K562 (cell line): ENCODE data around the gene TREH. TPM values are rescaled to one million over a fixed set of nuclear protein-coding genes. Genes with fewer than 3 reads are reported as not detected.
A peak's percentile ranks its signal among the peaks of the same experiment; 100 is the strongest.

Source experiments
- ATAC-seq: fragments of 200-7000 bp; cut with Tn5 transposase; 3 replicates; pipeline ENCODE4 v1.9.1; 2020; ENCODE audit warnings: moderate library complexity
- BruUV-seq: library from RNA; stranded (reverse); fragments of 400-500 nt; replicated peaks from 2 replicates; lab custom pipeline; 2021; lab: Mats Ljungman, UMichigan
- CTCF ChIA-PET: fragments of 300-600 bp; formaldehyde crosslinking; extraction: SDS; loops from one replicate; lab custom pipeline; 2021; ENCODE audit warnings: low intra/inter-chr PET ratio; lab: Yijun Ruan, JAX
- POLR2A ChIA-PET: fragments of 300-600, 350-650 bp; sonication (Branson Sonifier 250); formaldehyde crosslinking; extraction: SDS; loops from one replicate; lab custom pipeline; 2021; ENCODE audit warnings: antibody characterized with exemption, inconsistent platforms; lab: Yijun Ruan, JAX
- DNase-seq, 4 experiments: peaks; one replicate each; pipeline versions ENCODE4 v3.0.0 to v3.0.0-alpha.2; 2011 to 2018; ENCODE audit warnings: low spot score in 3 of 4, mixed read lengths in 3 of 4; ENCODE audit errors: extremely low read depth in 1 of 4
- FAIRE-seq: peaks from 2 replicates; lab custom pipeline; 2011; peaks lifted over from hg19 to GRCh38; lab: Jason Lieb, UNC
- H2AFZ ChIP-seq: 2 replicates; pipeline ENCODE4 v1.6.0; 2011; ENCODE audit warnings: low read depth, low read length, control low read depth, inconsistent platforms
- H3K27ac ChIP-seq: fragments of 200-600 bp; 3 replicates; pipeline ENCODE4 v1.8.0; 2011; ENCODE audit warnings: low read depth, mild to moderate bottlenecking, control low read depth, inconsistent platforms, low read length, moderate library complexity, mixed read lengths; ENCODE audit errors: extremely low read depth
- H3K27me3 ChIP-seq, 2 experiments: fragments of 300-600 bp in 1 of 2; 2 replicates in 1 of 2; 3 replicates in 1 of 2; pipeline versions ENCODE4 v1.6.0 to v1.8.0; 2011; ENCODE audit warnings: inconsistent platforms in 2 of 2, low read length in 2 of 2, mild to moderate bottlenecking in 1 of 2, mixed read lengths in 1 of 2, moderate library complexity in 1 of 2; ENCODE audit not compliant: control insufficient read depth in 2 of 2, insufficient read depth in 2 of 2
- H3K36me3 ChIP-seq: fragments of 300-600 bp; 3 replicates; pipeline ENCODE4 v1.8.0; 2011; ENCODE audit warnings: mild to moderate bottlenecking, low read length, inconsistent platforms; ENCODE audit not compliant: control insufficient read depth, insufficient read depth
- H3K4me1 ChIP-seq, 2 experiments: fragments of 200-600 bp in 1 of 2; replicated peaks in 1 of 2; 2 replicates in 1 of 2; 3 replicates in 1 of 2; pipeline versions ENCODE4 v1.5.1 to v1.8.0; 2011; ENCODE audit warnings: inconsistent platforms in 2 of 2, low read length in 2 of 2, mild to moderate bottlenecking in 1 of 2, mixed read lengths in 1 of 2, moderate library complexity in 1 of 2; ENCODE audit not compliant: control insufficient read depth in 2 of 2, insufficient read depth in 2 of 2
- H3K4me2 ChIP-seq: 2 replicates; pipeline ENCODE4 v1.6.1; 2011; ENCODE audit warnings: low read length, control low read depth, inconsistent platforms, mixed read lengths; ENCODE audit not compliant: insufficient read depth
- H3K4me3 ChIP-seq: fragments of 200-600 bp; sonication (generic), shearing (Covaris generic); 2 replicates; pipeline ENCODE4 v1.5.1; 2016; ENCODE audit warnings: control low read depth, inconsistent platforms
- H3K79me2 ChIP-seq: fragments of 200-600 bp; 3 replicates; pipeline ENCODE4 v1.8.0; 2011; ENCODE audit warnings: low read length, inconsistent platforms; ENCODE audit not compliant: control insufficient read depth, insufficient read depth
- H3K9ac ChIP-seq, 2 experiments: 2 replicates each; pipeline versions ENCODE4 v1.6.0 to v1.6.1; 2011; ENCODE audit warnings: low read depth in 2 of 2, low read length in 2 of 2, control low read depth in 1 of 2, inconsistent platforms in 1 of 2, mild to moderate bottlenecking in 1 of 2, mixed read lengths in 1 of 2; ENCODE audit not compliant: insufficient read depth in 1 of 2
- H3K9me1 ChIP-seq: one replicate; pipeline ENCODE4 v1.6.0; 2011; ENCODE audit warnings: inconsistent platforms, mild to moderate bottlenecking, low read length, moderate library complexity; ENCODE audit not compliant: control insufficient read depth, insufficient read depth
- H3K9me3 ChIP-seq: replicated peaks from 2 replicates; pipeline ENCODE4 v1.5.1; 2011; ENCODE audit warnings: low read depth, low read length, inconsistent platforms; ENCODE audit not compliant: control insufficient read depth, insufficient read depth
- H4K20me1 ChIP-seq: replicated peaks from 2 replicates; pipeline ENCODE4 v1.6.1; 2011; ENCODE audit warnings: low read length, inconsistent platforms, mixed read lengths; ENCODE audit not compliant: control insufficient read depth, insufficient read depth
- DACH1 ChIP-seq: fragments of 450-650 bp; IDR thresholded peaks from 2 replicates; pipeline ENCODE4 v1.6.1; 2018; ENCODE audit not compliant: partially characterized antibody
- GATAD2A ChIP-seq: fragments of 450-650 bp; IDR thresholded peaks from 2 replicates; pipeline ENCODE4 v1.6.1; 2017
- HNRNPK ChIP-seq: fragments of 200-400 bp; formaldehyde crosslinking; IDR thresholded peaks from one replicate; pipeline ENCODE4 v1.6.1; 2018; ENCODE audit warnings: mild to moderate bottlenecking, low read depth, low read length; ENCODE audit not compliant: poor library complexity, severe bottlenecking
- NFIX ChIP-seq: fragments of 250-450 bp; sonication (Bioruptor Pico); IDR thresholded peaks from 2 replicates; pipeline ENCODE4 v1.4.0; 2020; ENCODE audit warnings: low read depth, mild to moderate bottlenecking, moderate library complexity
- RAD51 ChIP-seq: fragments of 450-650 bp; IDR thresholded peaks from 2 replicates; pipeline ENCODE4 v1.7.1; 2016; ENCODE audit warnings: low read depth, mild to moderate bottlenecking, borderline replicate concordance
- RUNX1 ChIP-seq: sonication (generic); IDR thresholded peaks from 2 replicates; pipeline ENCODE4 v1.6.1; 2016; ENCODE audit warnings: antibody characterized with exemption, low read depth
- TBL1XR1 ChIP-seq, 2 experiments: IDR thresholded peaks; 2 replicates each; pipeline ENCODE4 v1.6.1; 2012; ENCODE audit warnings: improper control_type of control experiment in 2 of 2, low read length in 2 of 2, mild to moderate bottlenecking in 1 of 2
- ZNF324 ChIP-seq: fragments of 250-450 bp; sonication (Bioruptor Pico); IDR thresholded peaks from 2 replicates; pipeline ENCODE4 v1.4.0; 2020; ENCODE audit warnings: mild to moderate bottlenecking
- WGBS: fragments of 100-300 bp; shearing (Covaris generic); methylation state at CpG from one replicate; pipeline ENCODE4 v1.1.6; 2016; ENCODE audit warnings: low coverage, mixed read lengths; ENCODE audit not compliant: insufficient coverage; ENCODE audit errors: missing lambda C conversion rate; 5-methylcytosine and 5-hydroxymethylcytosine counted together
- in situ Hi-C: fragments of 300-500 bp; cut with MboI; formaldehyde crosslinking; loops from 4 replicates; pipeline ENCODE4 v1.15.0; 2018; ENCODE audit warnings: inconsistent platforms, mixed read lengths
- intact Hi-C: fragments of 100-400 bp; cut with micrococcal nuclease; formaldehyde crosslinking; loops from 2 replicates; pipeline ENCODE4 v1.14.2; 2022
- polyA plus RNA-seq, 8 experiments: library from polyadenylated mRNA; depleted of rRNA in 4 of 8; stranded (reverse) in 5 of 8; unstranded in 3 of 8; fragments of >200 nt; fragmentation: Nextera tagmentation in 2 of 8; fragmentation: Illumina TruSeq in 1 of 8; extraction: Ambion mirVana in 2 of 8; extraction: Trizol in 1 of 8; gene quantifications; 2 replicates each; pipeline versions ENCODE4 v1.2.1 to v1.2.3, GENCODE V29; 2011 to 2014; ENCODE audit warnings: inconsistent platforms in 1 of 8, missing spikeins in 1 of 8
- total RNA-seq, 7 experiments: library from RNA; depleted of rRNA in 6 of 7; stranded (reverse); fragments of >200 nt in 6 of 7; fragmentation: Illumina TruSeq in 2 of 7; extraction: Trizol in 2 of 7; gene quantifications; 2 replicates each; pipeline versions ENCODE4 v1.2.1 to v1.2.3, GENCODE V29; 2011 to 2021; ENCODE audit warnings: low replicate concordance in 1 of 7
- TF ChIP-seq, protein P1 (sequence below): fragments of 250-450 bp; sonication (Bioruptor Pico); IDR thresholded peaks from 2 replicates; pipeline ENCODE4 v1.5.0; 2020; ENCODE audit warnings: mild to moderate bottlenecking
- TF ChIP-seq, protein P2 (sequence below), 2 experiments: fragments of 450-650 bp in 1 of 2; sonication (generic) in 1 of 2; formaldehyde crosslinking; conservative IDR thresholded peaks; 2 replicates each; pipeline versions ENCODE4 v1.4.0 to v1.8.1; 2020 to 2022; ENCODE audit warnings: mild to moderate bottlenecking in 1 of 2, missing genetic modification reagents in 1 of 2
- TF ChIP-seq, protein P3 (sequence below): fragments of 450-650 bp; formaldehyde crosslinking; IDR thresholded peaks from 2 replicates; pipeline ENCODE4 v1.4.0; 2020; ENCODE audit warnings: mild to moderate bottlenecking, mixed read lengths
- TF ChIP-seq, protein P4 (sequence below), 2 experiments: IDR thresholded peaks in 1 of 2; conservative IDR thresholded peaks in 1 of 2; 2 replicates each; pipeline ENCODE4 v1.6.1; 2016; ENCODE audit warnings: low read depth in 2 of 2, mild to moderate bottlenecking in 1 of 2, missing compliant biosample characterization in 1 of 2, missing genetic modification characterization in 1 of 2, moderate library complexity in 1 of 2
- TF ChIP-seq, protein P5 (sequence below): fragments of 450-650 bp; IDR thresholded peaks from 2 replicates; pipeline ENCODE4 v1.6.1; 2016; ENCODE audit warnings: borderline replicate concordance

The TREH gene
- total and polyA plus RNA-seq, 9 of the 15 experiments (the other 6 are each of a cell fraction or from before 2014, with no cell fraction given) = 0.09 to 0.20 (median 0.11) TPM; not detected in 6

DNA sequence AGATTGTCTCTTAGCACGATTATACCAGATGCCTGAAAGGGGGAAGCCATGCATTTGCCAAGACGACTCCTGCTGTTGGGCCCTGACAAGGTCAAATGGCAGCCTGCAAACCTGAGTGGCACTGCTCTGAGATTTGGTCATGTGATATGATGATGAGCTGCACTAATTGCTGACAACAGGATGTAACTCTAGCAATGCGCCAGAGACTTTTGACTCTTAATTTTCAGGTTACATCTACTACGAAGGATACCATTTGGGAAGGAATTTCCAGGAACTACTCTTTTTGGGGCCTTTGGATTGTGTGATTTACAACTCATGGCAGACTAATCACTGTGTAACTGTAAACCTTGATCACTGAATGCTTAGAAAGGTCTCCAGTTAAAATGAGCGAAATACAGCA lies 13.1 kb downstream of the TREH start:
- no peaks in the 10 kb centered on the region; a peak in 1 of 5 replicates for H3K27me3 ChIP-seq
- no peaks in the 10 kb centered on the region for H3K9me1 ChIP-seq
- FAIRE-seq (no peak), DNase-seq (no peak), ATAC-seq (no peak; the same call in 2 of the 3 replicates)
- no peak overlapping the region for H3K4me3 ChIP-seq
- in situ Hi-C loops = no loop called here
- H3K36me3 ChIP-seq = no peaks in the 10 kb centered on the region
- ChIA-PET POLR2A (interaction anchor here (0.6 kb wide), 1 partner anchor 264 kb away, joined by 4 read pairs; no protein-coding TSS in a partner anchor), CTCF (no interaction called here)
- BruUV-seq = no TSS peak
- intact Hi-C loops = no loop called here
- no peak overlapping the region for H3K9ac ChIP-seq
- H4K20me1 ChIP-seq = no peaks in the 10 kb centered on the region
- no peak overlapping the region for H2AFZ ChIP-seq
- WGBS = 14% methylated on average over 5 of the region's 5 CpGs
- no peak overlapping the region for H3K27ac ChIP-seq
- H3K4me1 ChIP-seq = peaks cover 2 to 9% of the 10 kb centered on the region in 2 experiments; a peak in 2 of 5 replicates
- no peak overlapping the region for H3K4me2 ChIP-seq
- H3K9me3 ChIP-seq = no peaks in the 10 kb centered on the region
- H3K79me2 ChIP-seq = no peaks in the 10 kb centered on the region
- TF ChIP-seq GATAD2A (no peak), RUNX1 (no peak), TBL1XR1 (IDR thresholded peaks at IDR 0.05; ENCODE audit: low read length in 2 of 2) (no peak), DACH1 (no peak), NFIX (CRISPR knock-in tag) (no peak), RAD51 (no peak), ZNF324 (CRISPR knock-in tag) (no peak), HNRNPK (no peak)
- TF ChIP-seq, protein P1, sequence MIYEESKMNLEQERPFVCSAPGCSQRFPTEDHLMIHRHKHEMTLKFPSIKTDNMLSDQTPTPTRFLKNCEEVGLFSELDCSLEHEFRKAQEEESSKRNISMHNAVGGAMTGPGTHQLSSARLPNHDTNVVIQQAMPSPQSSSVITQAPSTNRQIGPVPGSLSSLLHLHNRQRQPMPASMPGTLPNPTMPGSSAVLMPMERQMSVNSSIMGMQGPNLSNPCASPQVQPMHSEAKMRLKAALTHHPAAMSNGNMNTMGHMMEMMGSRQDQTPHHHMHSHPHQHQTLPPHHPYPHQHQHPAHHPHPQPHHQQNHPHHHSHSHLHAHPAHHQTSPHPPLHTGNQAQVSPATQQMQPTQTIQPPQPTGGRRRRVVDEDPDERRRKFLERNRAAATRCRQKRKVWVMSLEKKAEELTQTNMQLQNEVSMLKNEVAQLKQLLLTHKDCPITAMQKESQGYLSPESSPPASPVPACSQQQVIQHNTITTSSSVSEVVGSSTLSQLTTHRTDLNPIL = no peak
- TF ChIP-seq, protein P2, sequence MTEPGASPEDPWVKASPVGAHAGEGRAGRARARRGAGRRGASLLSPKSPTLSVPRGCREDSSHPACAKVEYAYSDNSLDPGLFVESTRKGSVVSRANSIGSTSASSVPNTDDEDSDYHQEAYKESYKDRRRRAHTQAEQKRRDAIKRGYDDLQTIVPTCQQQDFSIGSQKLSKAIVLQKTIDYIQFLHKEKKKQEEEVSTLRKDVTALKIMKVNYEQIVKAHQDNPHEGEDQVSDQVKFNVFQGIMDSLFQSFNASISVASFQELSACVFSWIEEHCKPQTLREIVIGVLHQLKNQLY (CRISPR knock-in tag; conservative IDR thresholded peaks at IDR 0.05) = no peak
- TF ChIP-seq, protein P3, sequence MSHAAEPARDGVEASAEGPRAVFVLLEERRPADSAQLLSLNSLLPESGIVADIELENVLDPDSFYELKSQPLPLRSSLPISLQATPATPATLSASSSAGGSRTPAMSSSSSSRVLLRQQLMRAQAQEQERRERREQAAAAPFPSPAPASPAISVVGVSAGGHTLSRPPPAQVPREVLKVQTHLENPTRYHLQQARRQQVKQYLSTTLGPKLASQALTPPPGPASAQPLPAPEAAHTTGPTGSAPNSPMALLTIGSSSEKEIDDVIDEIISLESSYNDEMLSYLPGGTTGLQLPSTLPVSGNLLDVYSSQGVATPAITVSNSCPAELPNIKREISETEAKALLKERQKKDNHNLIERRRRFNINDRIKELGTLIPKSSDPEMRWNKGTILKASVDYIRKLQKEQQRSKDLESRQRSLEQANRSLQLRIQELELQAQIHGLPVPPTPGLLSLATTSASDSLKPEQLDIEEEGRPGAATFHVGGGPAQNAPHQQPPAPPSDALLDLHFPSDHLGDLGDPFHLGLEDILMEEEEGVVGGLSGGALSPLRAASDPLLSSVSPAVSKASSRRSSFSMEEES (CRISPR knock-in tag) = peak; percentile 74
- TF ChIP-seq, protein P4, sequence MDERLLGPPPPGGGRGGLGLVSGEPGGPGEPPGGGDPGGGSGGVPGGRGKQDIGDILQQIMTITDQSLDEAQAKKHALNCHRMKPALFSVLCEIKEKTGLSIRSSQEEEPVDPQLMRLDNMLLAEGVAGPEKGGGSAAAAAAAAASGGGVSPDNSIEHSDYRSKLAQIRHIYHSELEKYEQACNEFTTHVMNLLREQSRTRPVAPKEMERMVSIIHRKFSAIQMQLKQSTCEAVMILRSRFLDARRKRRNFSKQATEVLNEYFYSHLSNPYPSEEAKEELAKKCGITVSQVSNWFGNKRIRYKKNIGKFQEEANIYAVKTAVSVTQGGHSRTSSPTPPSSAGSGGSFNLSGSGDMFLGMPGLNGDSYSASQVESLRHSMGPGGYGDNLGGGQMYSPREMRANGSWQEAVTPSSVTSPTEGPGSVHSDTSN (CRISPR knock-in tag; IDR thresholded peaks at IDR 0.05; ENCODE audit: low read depth) = no peak
- TF ChIP-seq, protein P4 (tag; conservative IDR thresholded peaks at IDR 0.05; ENCODE audit: low read depth) = peak; percentile 20; the same call in 1 of the 2 replicates
- TF ChIP-seq, protein P5, sequence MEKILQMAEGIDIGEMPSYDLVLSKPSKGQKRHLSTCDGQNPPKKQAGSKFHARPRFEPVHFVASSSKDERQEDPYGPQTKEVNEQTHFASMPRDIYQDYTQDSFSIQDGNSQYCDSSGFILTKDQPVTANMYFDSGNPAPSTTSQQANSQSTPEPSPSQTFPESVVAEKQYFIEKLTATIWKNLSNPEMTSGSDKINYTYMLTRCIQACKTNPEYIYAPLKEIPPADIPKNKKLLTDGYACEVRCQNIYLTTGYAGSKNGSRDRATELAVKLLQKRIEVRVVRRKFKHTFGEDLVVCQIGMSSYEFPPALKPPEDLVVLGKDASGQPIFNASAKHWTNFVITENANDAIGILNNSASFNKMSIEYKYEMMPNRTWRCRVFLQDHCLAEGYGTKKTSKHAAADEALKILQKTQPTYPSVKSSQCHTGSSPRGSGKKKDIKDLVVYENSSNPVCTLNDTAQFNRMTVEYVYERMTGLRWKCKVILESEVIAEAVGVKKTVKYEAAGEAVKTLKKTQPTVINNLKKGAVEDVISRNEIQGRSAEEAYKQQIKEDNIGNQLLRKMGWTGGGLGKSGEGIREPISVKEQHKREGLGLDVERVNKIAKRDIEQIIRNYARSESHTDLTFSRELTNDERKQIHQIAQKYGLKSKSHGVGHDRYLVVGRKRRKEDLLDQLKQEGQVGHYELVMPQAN = no peak
